DMS114 treated with DMSO at 0.1 percent for 48 hours (cell line): ENCODE results near the gene TMEM140.
"Not testable (repeated sequence)": the region's sequence is repeated elsewhere in the genome, so short reads cannot be mapped to it uniquely, and the experiment has no call there.

Experiments
- DNase-seq: peaks from one replicate; lab custom pipeline; 2025; ENCODE audit not compliant: unreplicated experiment; lab: John Stamatoyannopoulos, UW

TMEM140 gene

DNA sequence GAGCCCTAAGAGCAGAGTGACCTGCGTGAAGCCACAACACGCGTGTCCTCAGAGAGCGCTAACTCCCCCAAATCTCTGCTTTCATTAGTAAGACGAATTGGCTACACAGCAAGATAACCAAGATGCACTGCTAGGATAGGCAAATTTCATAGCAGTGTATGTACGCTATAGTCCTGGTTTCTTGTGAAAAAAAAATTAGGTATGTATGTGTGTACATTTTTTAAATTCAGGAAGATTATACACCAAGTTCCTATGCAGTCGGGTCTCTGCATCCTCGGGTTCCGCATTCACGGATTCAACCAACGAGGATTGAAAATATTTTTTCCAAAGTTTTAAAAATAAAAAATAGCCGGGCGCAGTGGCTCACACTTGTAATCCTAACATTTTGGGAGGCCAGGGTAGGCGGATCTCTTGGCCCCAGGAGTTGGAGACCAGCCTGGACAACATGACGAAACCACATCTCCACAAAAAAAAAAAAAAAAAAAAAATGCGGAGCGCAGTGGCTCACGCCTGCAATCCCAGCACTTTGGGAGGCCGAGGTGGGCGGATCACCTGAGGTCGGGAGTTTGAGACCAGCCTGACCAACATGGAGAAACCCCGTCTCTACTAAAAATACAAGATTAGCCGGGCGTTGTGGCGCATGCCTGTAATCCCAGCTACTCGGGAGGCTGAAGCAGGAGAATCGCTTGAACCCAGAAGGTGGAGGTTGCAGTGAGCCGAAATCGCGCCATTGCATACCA is 64.2 kb downstream of the TMEM140 start:
- not testable (repeated sequence) for DNase-seq

DNA sequence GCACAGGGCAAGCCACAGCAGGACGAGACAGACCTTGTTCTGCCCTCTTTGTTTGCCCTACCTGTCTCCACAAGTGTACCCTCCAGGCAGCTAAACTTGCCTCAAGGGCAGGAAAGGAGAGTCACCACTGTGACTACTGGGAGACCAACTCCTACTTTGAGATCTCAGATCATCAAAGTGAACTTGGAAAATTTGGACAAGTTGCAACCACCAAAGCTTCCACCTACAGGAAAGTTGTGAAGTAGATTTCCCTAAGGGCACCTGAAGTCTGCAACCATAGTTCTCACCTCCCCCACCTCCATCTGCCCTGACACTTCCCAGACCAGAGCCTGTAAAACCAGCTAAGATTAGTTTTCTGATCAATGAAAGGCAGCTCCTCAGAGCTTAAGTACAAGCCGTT is 66.0 kb downstream of the TMEM140 start:
- DNase-seq = no peak

DNA sequence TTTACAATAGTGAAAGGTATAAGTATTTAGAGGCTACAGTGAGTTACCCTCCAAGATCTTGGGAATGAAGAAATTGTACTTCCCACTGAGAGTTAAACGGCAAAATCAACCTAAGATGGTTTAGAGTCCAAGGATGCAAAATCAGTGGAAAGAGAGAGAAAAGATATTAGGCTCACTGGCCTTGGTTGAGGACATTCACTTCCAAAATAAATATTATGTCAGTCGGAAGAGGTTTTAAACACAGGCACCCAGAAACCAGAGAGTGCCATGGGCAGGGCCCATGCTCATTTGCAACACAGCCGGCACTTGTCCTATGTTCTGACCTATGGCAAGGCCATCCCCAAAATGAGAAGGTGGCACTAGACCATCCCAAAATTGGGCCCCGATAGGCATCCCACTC is 67.3 kb downstream of the TMEM140 start:
- DNase-seq = no peak

DNA sequence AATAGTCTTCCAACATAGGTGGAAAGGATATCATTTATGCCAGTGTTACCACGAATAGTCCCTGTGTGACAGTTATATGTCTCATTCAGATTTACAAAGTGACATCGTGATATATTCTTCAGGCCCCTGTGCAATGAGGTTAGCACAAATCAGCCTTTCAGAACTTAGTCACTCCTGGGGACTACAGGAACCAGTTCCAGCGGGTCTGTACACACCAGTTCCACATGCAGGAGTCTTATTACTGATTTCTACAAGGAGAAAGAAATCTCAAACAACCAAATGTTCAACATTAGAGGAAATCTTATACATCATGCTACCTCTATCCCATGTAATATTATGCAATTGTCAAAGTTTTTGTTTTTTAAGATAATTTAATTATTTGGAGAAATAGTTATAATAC is 67.8 kb downstream of the TMEM140 start:
- no peak for DNase-seq
